ENCODE measurements around the gene ZSCAN2. TPM values are rescaled to one million over a fixed set of nuclear protein-coding genes. Genes with fewer than 3 reads are reported as not detected.

Gene ZSCAN2
- total RNA-seq, 1 experiment from 2014 or later = 9.7 TPM

DNA sequence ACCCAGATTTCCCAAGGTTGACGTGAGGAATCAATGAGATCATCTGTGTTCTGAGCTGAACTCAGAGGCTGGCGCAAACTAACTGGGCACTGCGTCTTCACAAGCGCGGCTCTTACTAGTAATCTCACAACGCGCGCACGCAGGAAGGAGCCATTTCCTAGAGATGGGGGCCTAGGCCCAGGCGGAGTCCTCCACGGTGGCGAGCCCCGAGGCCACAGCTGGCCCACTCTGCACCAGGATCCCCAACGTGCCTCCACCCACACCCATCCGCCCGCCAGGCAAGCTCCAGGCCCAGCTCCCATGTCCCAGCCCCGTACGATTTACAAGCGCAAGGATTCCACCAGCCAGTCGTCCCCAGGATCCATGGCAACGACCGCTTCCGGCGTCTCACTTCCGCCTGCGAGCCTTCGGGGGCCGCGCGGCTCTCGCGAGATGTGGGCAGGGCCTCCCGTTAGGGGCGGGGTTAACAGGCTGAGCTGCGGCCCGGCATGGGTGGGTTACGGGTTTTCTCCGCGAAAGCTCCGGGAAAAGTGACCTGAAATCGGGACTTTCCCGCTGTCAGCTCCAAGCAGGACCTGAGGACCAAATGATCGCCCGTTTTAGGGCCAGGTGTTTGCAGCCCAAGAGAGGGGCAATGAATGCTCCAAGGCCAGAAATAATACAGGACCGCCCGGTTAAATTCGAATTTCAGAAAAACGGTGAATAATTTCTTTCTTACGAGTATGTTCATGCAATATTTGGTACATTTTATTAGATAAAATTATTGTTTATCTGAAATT, 53.3 kb downstream of the ZSCAN2 start, which contains the start of gene WDR73:
Gene WDR73, minus strand, starts transcription at position 374 of the 779 bp plus-strand sequence. Its CDS starts 9 bp downstream, at position 365.
- intact Hi-C loops (cut with micrococcal nuclease; ENCODE audit: unreplicated experiment) = loop anchor here (1.0 to 10.0 kb wide), 4 partner anchors 53 to 274 kb away; partner anchors contain the start of gene ZSCAN2
- Histone ChIP-seq H3K36me3 (ENCODE audit: low read depth) (peaks cover 23% of the 10 kb centered on the region), H3K9me2 (ENCODE audit: insufficient read depth) (no peaks in the 10 kb centered on the region), H4K20me1 (ENCODE audit: insufficient read depth) (0 out of 2 replicates have a peak, but pooled peaks cover 6% of the 10 kb centered on the region), H3K4me1 (replicated peaks; ENCODE audit: insufficient read depth) (peaks cover 30% of the 10 kb centered on the region), H3K27me3 (ENCODE audit: insufficient read depth, low read depth) (no peaks in the 10 kb centered on the region), H2AFZ (peak within 1 kb of the TSS; percentile 90), H3K27ac (peak within 1 kb of the TSS; percentile 58), H3K9me3 (ENCODE audit: insufficient read depth, low read depth) (no peaks in the 10 kb centered on the region), H3F3A (ENCODE audit: insufficient read depth, low read depth) (peaks cover 39% of the 10 kb centered on the region; the same call in 1 of the 2 replicates), H3K4me2 (peak within 1 kb of the TSS; percentile 84), H3K4me3 (peak within 1 kb of the TSS; percentile 86), H3K79me2 (ENCODE audit: low read depth) (peaks cover 31% of the 10 kb centered on the region)
- ChIA-PET CTCF (interaction anchor here (0.5 kb wide), 1 partner anchor 22 kb away, joined by 3 read pairs; no protein-coding TSS in a partner anchor), POLR2A (ENCODE audit: unreplicated experiment) (interaction anchor here (0.6 to 0.7 kb wide), 2 partner anchors 39 to 495 kb away, joined by 3 to 6 read pairs; no protein-coding TSS in a partner anchor)
- DNase-seq = peak; percentile 82 to 94
- TF ChIP-seq EZH2 (IDR thresholded peaks at IDR 0.05; ENCODE audit: low read depth) = no peak
- TF ChIP-seq, protein P1, sequence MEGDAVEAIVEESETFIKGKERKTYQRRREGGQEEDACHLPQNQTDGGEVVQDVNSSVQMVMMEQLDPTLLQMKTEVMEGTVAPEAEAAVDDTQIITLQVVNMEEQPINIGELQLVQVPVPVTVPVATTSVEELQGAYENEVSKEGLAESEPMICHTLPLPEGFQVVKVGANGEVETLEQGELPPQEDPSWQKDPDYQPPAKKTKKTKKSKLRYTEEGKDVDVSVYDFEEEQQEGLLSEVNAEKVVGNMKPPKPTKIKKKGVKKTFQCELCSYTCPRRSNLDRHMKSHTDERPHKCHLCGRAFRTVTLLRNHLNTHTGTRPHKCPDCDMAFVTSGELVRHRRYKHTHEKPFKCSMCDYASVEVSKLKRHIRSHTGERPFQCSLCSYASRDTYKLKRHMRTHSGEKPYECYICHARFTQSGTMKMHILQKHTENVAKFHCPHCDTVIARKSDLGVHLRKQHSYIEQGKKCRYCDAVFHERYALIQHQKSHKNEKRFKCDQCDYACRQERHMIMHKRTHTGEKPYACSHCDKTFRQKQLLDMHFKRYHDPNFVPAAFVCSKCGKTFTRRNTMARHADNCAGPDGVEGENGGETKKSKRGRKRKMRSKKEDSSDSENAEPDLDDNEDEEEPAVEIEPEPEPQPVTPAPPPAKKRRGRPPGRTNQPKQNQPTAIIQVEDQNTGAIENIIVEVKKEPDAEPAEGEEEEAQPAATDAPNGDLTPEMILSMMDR (conservative IDR thresholded peaks at IDR 0.05) = no peak
- BruUV-seq (replicated peaks) = TSS peak; percentile 19

GRCh38 chr15:84654689-84655453, 54.1 kb downstream of the ZSCAN2 start:
- peaks cover 46% of the 10 kb centered on the region; the same call in 1 of the 2 replicates for H3F3A ChIP-seq (ENCODE audit: insufficient read depth, low read depth)
- no peaks in the 10 kb centered on the region for H3K9me2 ChIP-seq (ENCODE audit: insufficient read depth)
- DNase-seq = peak; percentile 67 to 68
- H3K27ac ChIP-seq = peak overlapping the region; percentile 58
- TF ChIP-seq EZH2 (IDR thresholded peaks at IDR 0.05; ENCODE audit: low read depth) = no peak
- TF ChIP-seq, protein P1 (conservative IDR thresholded peaks at IDR 0.05) = peak; percentile 77
- H3K4me2 ChIP-seq = peak overlapping the region; percentile 84
- H3K36me3 ChIP-seq (ENCODE audit: low read depth) = peaks cover 17% of the 10 kb centered on the region; the same call in 1 of the 2 replicates
- peak overlapping the region; percentile 86 for H3K4me3 ChIP-seq
- intact Hi-C loops (cut with micrococcal nuclease; ENCODE audit: unreplicated experiment) = loop anchor here (1.0 to 10.0 kb wide), 5 partner anchors 54 to 273 kb away; partner anchors contain the start of genes ZNF592 and ZSCAN2
- peaks cover 34% of the 10 kb centered on the region for H3K4me1 ChIP-seq (replicated peaks; ENCODE audit: insufficient read depth)
- 0 out of 2 replicates have a peak, but pooled peaks cover 6% of the 10 kb centered on the region for H4K20me1 ChIP-seq (ENCODE audit: insufficient read depth)
- H3K27me3 ChIP-seq (ENCODE audit: insufficient read depth, low read depth) = no peaks in the 10 kb centered on the region
- no peaks in the 10 kb centered on the region for H3K9me3 ChIP-seq (ENCODE audit: insufficient read depth, low read depth)
- peak overlapping the region; percentile 90 for H2AFZ ChIP-seq
- peaks cover 31% of the 10 kb centered on the region for H3K79me2 ChIP-seq (ENCODE audit: low read depth)
- POLR2A ChIA-PET (ENCODE audit: unreplicated experiment) = interaction anchor here (0.6 kb wide), 1 partner anchor 38 kb away, joined by 6 read pairs; no protein-coding TSS in a partner anchor
- BruUV-seq (replicated peaks) = TSS peak; percentile 72
- CTCF ChIA-PET = interaction anchor here (0.5 to 0.7 kb wide), 2 partner anchors 22 to 514 kb away, joined by 3 read pairs; no protein-coding TSS in a partner anchor

GRCh38 chr15:84656972-84657371, 56.2 kb downstream of the ZSCAN2 start:
- peaks cover 34% of the 10 kb centered on the region for H3K4me1 ChIP-seq (replicated peaks; ENCODE audit: insufficient read depth)
- CTCF ChIA-PET = interaction anchor here (1.1 kb wide), 1 partner anchor 90 kb away, joined by 8 read pairs; no protein-coding TSS in a partner anchor
- H3F3A ChIP-seq (ENCODE audit: insufficient read depth, low read depth) = peaks cover 61% of the 10 kb centered on the region; the same call in 1 of the 2 replicates
- H3K4me3 ChIP-seq = peak overlapping the region; percentile 70; the same call in 1 of the 2 replicates
- H3K36me3 ChIP-seq (ENCODE audit: low read depth) = peaks cover 7% of the 10 kb centered on the region; the same call in 1 of the 2 replicates
- POLR2A ChIA-PET (ENCODE audit: unreplicated experiment) = no interaction called here
- no peak overlapping the region for H2AFZ ChIP-seq
- BruUV-seq (replicated peaks) = no TSS peak
- no peaks in the 10 kb centered on the region for H3K9me2 ChIP-seq (ENCODE audit: insufficient read depth)
- no peaks in the 10 kb centered on the region for H3K9me3 ChIP-seq (ENCODE audit: insufficient read depth, low read depth)
- peak in 1 of 2 experiments; percentile 49 for DNase-seq
- intact Hi-C loops (cut with micrococcal nuclease; ENCODE audit: unreplicated experiment) = loop anchor here (5.0 to 10.0 kb wide), 2 partner anchors 90 to 128 kb away; partner anchors contain the start of gene ZNF592
- H3K27me3 ChIP-seq (ENCODE audit: insufficient read depth, low read depth) = no peaks in the 10 kb centered on the region
- peak overlapping the region; percentile 77 for H3K4me2 ChIP-seq
- TF ChIP-seq, protein P1 (conservative IDR thresholded peaks at IDR 0.05) = no peak
- no peak for TF ChIP-seq EZH2 (IDR thresholded peaks at IDR 0.05; ENCODE audit: low read depth)
- H4K20me1 ChIP-seq (ENCODE audit: insufficient read depth) = 0 out of 2 replicates have a peak, but pooled peaks cover 3% of the 10 kb centered on the region
- peaks cover 24% of the 10 kb centered on the region for H3K79me2 ChIP-seq (ENCODE audit: low read depth)
- H3K27ac ChIP-seq = no peak overlapping the region
